Common myeloid progenitor, CD34-positive (primary cell): ENCODE results near the gene AP4E1.
"Not testable (repeated sequence)": the region's sequence is repeated elsewhere in the genome, so short reads cannot be mapped to it uniquely, and the experiment has no call there.

Source experiments
- CTCF ChIA-PET: fragments of 350-600 bp; sonication (Branson Sonifier 250); formaldehyde crosslinking; loops from one replicate; lab custom pipeline; 2021; ENCODE audit warnings: antibody characterized with exemption; lab: Charles Lee
- POLR2A ChIA-PET: fragments of 350-600 bp; sonication (Branson Sonifier 250); formaldehyde crosslinking; loops from one replicate; lab custom pipeline; 2021; ENCODE audit warnings: antibody characterized with exemption; lab: Charles Lee
- DNase-seq, 3 donors: peaks; one replicate each; pipeline versions ENCODE4 v3.0.0 to v3.0.0-alpha.2; 2013
- H3K27ac ChIP-seq, 2 experiments: 1 replicate in 1 of 2; 2 replicates in 1 of 2; pipeline ENCODE4 v1.7.0; 2013; ENCODE audit warnings: inconsistent platforms in 2 of 2, low read length in 2 of 2, mild to moderate bottlenecking in 2 of 2, low read depth in 1 of 2, moderate library complexity in 1 of 2; ENCODE audit not compliant: severe bottlenecking in 2 of 2, insufficient read depth in 1 of 2, poor library complexity in 1 of 2
- H3K27me3 ChIP-seq, 5 experiments: replicated peaks in 2 of 5; 1 replicate in 3 of 5; 2 replicates in 2 of 5; pipeline versions ENCODE4 v1.6.1 to v1.7.0; 2013; ENCODE audit warnings: low read length in 4 of 5, mild to moderate bottlenecking in 2 of 5, moderate library complexity in 2 of 5, inconsistent platforms in 1 of 5; ENCODE audit not compliant: insufficient read depth in 5 of 5, control insufficient read depth in 4 of 5
- H3K36me3 ChIP-seq, 4 experiments: 1 replicate in 2 of 4; 2 replicates in 2 of 4; pipeline versions ENCODE4 v1.6.1 to v1.7.0; 2013; ENCODE audit warnings: low read length in 3 of 4, control low read depth in 1 of 4, mild to moderate bottlenecking in 1 of 4; ENCODE audit not compliant: control insufficient read depth in 4 of 4, insufficient read depth in 4 of 4
- H3K4me1 ChIP-seq, 4 experiments: 1 replicate in 3 of 4; 2 replicates in 1 of 4; pipeline versions ENCODE4 v1.6.1 to v1.7.1; 2013; ENCODE audit warnings: low read length in 3 of 4, mild to moderate bottlenecking in 3 of 4, control low read depth in 1 of 4, inconsistent platforms in 1 of 4, moderate library complexity in 1 of 4; ENCODE audit not compliant: control insufficient read depth in 4 of 4, insufficient read depth in 4 of 4; ENCODE audit errors: control extremely low read depth in 1 of 4
- H3K4me3 ChIP-seq, 7 experiments: 1 replicate in 4 of 7; 2 replicates in 3 of 7; pipeline versions ENCODE4 v1.5.1 to v1.7.0; 2013; ENCODE audit warnings: mild to moderate bottlenecking in 7 of 7, low read length in 6 of 7, moderate library complexity in 6 of 7, inconsistent platforms in 2 of 7, low read depth in 2 of 7, control low read depth in 1 of 7; ENCODE audit not compliant: insufficient read depth in 4 of 7, control insufficient read depth in 1 of 7; ENCODE audit errors: extremely low read depth in 1 of 7
- H3K9me3 ChIP-seq, 5 experiments: 1 replicate in 4 of 5; 2 replicates in 1 of 5; pipeline versions ENCODE4 v1.6.1 to v1.7.1; 2013; ENCODE audit warnings: low read length in 4 of 5, mild to moderate bottlenecking in 2 of 5, inconsistent platforms in 1 of 5, low read depth in 1 of 5, moderate library complexity in 1 of 5; ENCODE audit not compliant: control insufficient read depth in 4 of 5, insufficient read depth in 2 of 5; ENCODE audit errors: control extremely low read depth in 1 of 5
- WGBS: methylation state at CpG from one replicate; pipeline ENCODE4 v1.1.5; 2013; ENCODE audit not compliant: insufficient coverage; 5-methylcytosine and 5-hydroxymethylcytosine counted together

AP4E1 gene

GRCh38 chr15:50953302-50953701, 44.8 kb downstream of the AP4E1 start:
- H3K36me3 ChIP-seq = peaks cover 36 to 74% (median 41%) of the 10 kb centered on the region in 4 experiments
- no peaks in the 10 kb centered on the region for H3K27me3 ChIP-seq
- no peak for DNase-seq
- CTCF ChIA-PET = no interaction called here
- H3K4me3 ChIP-seq = no peak overlapping the region
- 100% methylated on average over 1 of the region's 2 CpGs for WGBS
- peaks cover 1 to 32% (median 14%) of the 10 kb centered on the region in 5 experiments for H3K9me3 ChIP-seq
- H3K4me1 ChIP-seq = no peaks in the 10 kb centered on the region
- H3K27ac ChIP-seq = no peak overlapping the region
- POLR2A ChIA-PET = no interaction called here

- H3K27me3 ChIP-seq, H3K4me1 ChIP-seq, POLR2A ChIA-PET, H3K4me3 ChIP-seq, H3K27ac ChIP-seq, DNase-seq, CTCF ChIA-PET: not testable (repeated sequence)
- Histone ChIP-seq H3K9me3 (peaks cover 6 to 37% (median 14%) of the 10 kb centered on the region in 5 experiments), H3K36me3 (peaks cover 49 to 89% (median 51%) of the 10 kb centered on the region in 4 experiments)
- WGBS = 100% methylated on average over 3 of the region's 6 CpGs
Measured at GRCh38 chr15:50954837-50955236, 46.4 kb downstream of the AP4E1 start.

GRCh38 chr15:50959717-50960116, 51.2 kb downstream of the AP4E1 start:
- POLR2A ChIA-PET = no interaction called here
- no peak for DNase-seq
- Histone ChIP-seq H3K27me3 (no peaks in the 10 kb centered on the region), H3K4me1 (no peaks in the 10 kb centered on the region), H3K27ac (no peak overlapping the region), H3K4me3 (no peak overlapping the region), H3K36me3 (peaks cover 42 to 68% (median 46%) of the 10 kb centered on the region in 4 experiments), H3K9me3 (peaks cover 8 to 70% (median 22%) of the 10 kb centered on the region in 5 experiments)
- CTCF ChIA-PET = interaction anchor here (1.1 kb wide), 1 partner anchor 61 kb away, joined by 3 read pairs; no protein-coding TSS in a partner anchor

GRCh38 chr15:50964075-50964474, 55.6 kb downstream of the AP4E1 start:
- Histone ChIP-seq H3K4me1 (no peaks in the 10 kb centered on the region), H3K36me3 (peaks cover 16 to 48% (median 24%) of the 10 kb centered on the region in 4 experiments), H3K27ac (no peak overlapping the region), H3K27me3 (no peaks in the 10 kb centered on the region), H3K9me3 (peaks cover 4 to 61% (median 18%) of the 10 kb centered on the region in 5 experiments), H3K4me3 (no peak overlapping the region)
- no peak for DNase-seq
- CTCF ChIA-PET = no interaction called here
- POLR2A ChIA-PET = no interaction called here

- peaks cover 10 to 66% (median 24%) of the 10 kb centered on the region in 5 experiments for H3K9me3 ChIP-seq
- no peak for DNase-seq
- H3K36me3 ChIP-seq = peaks cover 15 to 60% (median 33%) of the 10 kb centered on the region in 4 experiments
- H3K4me3 ChIP-seq = no peak overlapping the region
- H3K27ac ChIP-seq = no peak overlapping the region
- WGBS = 89% methylated on average over 1 of the region's 2 CpGs
- ChIA-PET CTCF (no interaction called here), POLR2A (no interaction called here)
- no peaks in the 10 kb centered on the region for H3K27me3 ChIP-seq
- H3K4me1 ChIP-seq = no peaks in the 10 kb centered on the region
Measured at GRCh38 chr15:50968353-50968752, 59.9 kb downstream of the AP4E1 start.

- H3K27ac ChIP-seq = no peak overlapping the region
- POLR2A ChIA-PET = no interaction called here
- no CpG with 5 or more reads among the region's 2 CpGs for WGBS
- H3K4me1 ChIP-seq = no peaks in the 10 kb centered on the region
- peaks cover 15 to 59% (median 17%) of the 10 kb centered on the region in 5 experiments for H3K9me3 ChIP-seq
- H3K4me3 ChIP-seq = no peak overlapping the region
- no peaks in the 10 kb centered on the region for H3K27me3 ChIP-seq
- CTCF ChIA-PET = no interaction called here
- H3K36me3 ChIP-seq = peaks cover 20 to 60% (median 29%) of the 10 kb centered on the region in 4 experiments
- DNase-seq = no peak
Measured at GRCh38 chr15:50970524-50970923, 62.0 kb downstream of the AP4E1 start.

- no peaks in the 10 kb centered on the region for H3K4me1 ChIP-seq
- ChIA-PET CTCF (no interaction called here), POLR2A (no interaction called here)
- H3K4me3 ChIP-seq = no peak overlapping the region
- DNase-seq = no peak
- H3K9me3 ChIP-seq = peaks cover 16 to 60% (median 19%) of the 10 kb centered on the region in 5 experiments
- no peak overlapping the region for H3K27ac ChIP-seq
- H3K27me3 ChIP-seq = no peaks in the 10 kb centered on the region
- H3K36me3 ChIP-seq = peaks cover 22 to 60% (median 29%) of the 10 kb centered on the region in 4 experiments
Measured at GRCh38 chr15:50971115-50971514, 62.6 kb downstream of the AP4E1 start.
